NB4 (cell line): ENCODE results near the gene ABCB6.
"Not testable (repeated sequence)": the region's sequence is repeated elsewhere in the genome, so short reads cannot be mapped to it uniquely, and the experiment has no call there.

Experiments used
- DNase-seq: peaks from one replicate; pipeline ENCODE4 v3.0.0; 2010; ENCODE audit warnings: low read depth
- H3K4me3 ChIP-seq: one replicate; pipeline ENCODE4 v1.5.1; 2011; ENCODE audit warnings: mild to moderate bottlenecking, low read depth, low read length, moderate library complexity
- CTCF ChIP-seq: IDR thresholded peaks from one replicate; pipeline ENCODE4 v1.5.1; 2012; ENCODE audit warnings: low read depth, low read length
- MAX ChIP-seq: IDR thresholded peaks from 2 replicates; pipeline ENCODE4 v1.6.1; 2011; ENCODE audit warnings: low read depth, low read length
- MYC ChIP-seq: IDR thresholded peaks from 2 replicates; pipeline ENCODE4 v1.6.1; 2011; ENCODE audit warnings: low read depth, low read length
- POLR2A ChIP-seq: IDR thresholded peaks from 2 replicates; pipeline ENCODE4 v1.6.1; 2011; ENCODE audit warnings: mild to moderate bottlenecking; ENCODE audit not compliant: insufficient read length; ENCODE audit errors: extremely low read depth

Gene ABCB6

GRCh38 chr2:219206328-219207133, 12.2 kb downstream of the ABCB6 start, which contains the start of gene ZFAND2B:
Gene ZFAND2B, plus strand, starts transcription at chr2:219206782. Its CDS starts 206 bp downstream, at chr2:219206988.
- TF ChIP-seq MAX: peak; percentile 52; the same call in 1 of the 2 replicates
- peak; percentile 76 for TF ChIP-seq MYC
- peak; percentile 97 for TF ChIP-seq POLR2A
- no peak for TF ChIP-seq CTCF
- peak; percentile 95 for DNase-seq
- peak within 1 kb of the TSS; percentile 75 for H3K4me3 ChIP-seq

GRCh38 chr2:219205981-219206327, 12.8 kb downstream of the ABCB6 start:
- DNase-seq: no peak
- TF ChIP-seq POLR2A (no peak), MYC (no peak), MAX (no peak), CTCF (no peak)
- peak overlapping the region; percentile 75 for H3K4me3 ChIP-seq

GRCh38 chr2:219205165-219205538, 13.6 kb downstream of the ABCB6 start:
- no peak for DNase-seq
- no peak overlapping the region for H3K4me3 ChIP-seq
- TF ChIP-seq MAX (no peak), CTCF (no peak), POLR2A (no peak), MYC (no peak)

GRCh38 chr2:219204425-219205164, 14.2 kb downstream of the ABCB6 start:
- TF ChIP-seq POLR2A: no peak
- TF ChIP-seq MYC: no peak
- TF ChIP-seq CTCF: no peak
- TF ChIP-seq MAX: no peak
- no peak for DNase-seq
- H3K4me3 ChIP-seq: no peak overlapping the region

GRCh38 chr2:219201331-219201730, 17.4 kb downstream of the ABCB6 start:
- not testable (repeated sequence) for H3K4me3 ChIP-seq, DNase-seq
